IPS-18c (cell line): ENCODE measurements around the gene INSC.
"Not testable (repeated sequence)": the region's sequence is repeated elsewhere in the genome, so short reads cannot be mapped to it uniquely, and the experiment has no call there.

Experiments
- H3K4me3 ChIP-seq: 2 replicates; pipeline ENCODE4 v1.7.0; 2013; ENCODE audit warnings: low read depth, mild to moderate bottlenecking, low read length, moderate library complexity; ENCODE audit not compliant: insufficient read depth
- H3K9me3 ChIP-seq: one replicate; pipeline ENCODE4 v1.6.1; 2013; ENCODE audit warnings: mild to moderate bottlenecking, low read length, moderate library complexity; ENCODE audit not compliant: control insufficient read depth, insufficient read depth

Gene INSC

GRCh38 chr11:15114501-15115475, at the start of gene INSC:
Gene INSC, plus strand, starts transcription at chr11:15114923. Its CDS starts 34,252 bp downstream, at chr11:15149175.
- Histone ChIP-seq H3K4me3 (peak within 1 kb of the TSS; percentile 40), H3K9me3 (peaks cover 2% of the 10 kb centered on the region)

GRCh38 chr11:15069751-15070150, 45.0 kb upstream of the INSC start:
- H3K4me3 ChIP-seq, H3K9me3 ChIP-seq: not testable (repeated sequence)

- peaks cover 2% of the 10 kb centered on the region for H3K9me3 ChIP-seq
- H3K4me3 ChIP-seq, result no peak overlapping the region
Measured at GRCh38 chr11:15071556-15072255, 43.0 kb upstream of the INSC start.

GRCh38 chr11:15072551-15073143, 42.1 kb upstream of the INSC start:
- H3K9me3 ChIP-seq, result peaks cover 2% of the 10 kb centered on the region
- no peak overlapping the region for H3K4me3 ChIP-seq

- Histone ChIP-seq H3K9me3 (peaks cover 2% of the 10 kb centered on the region), H3K4me3 (peak within 1 kb of the TSS; percentile 63)
Measured at GRCh38 chr11:15073361-15074205, 41.1 kb upstream of the INSC start, which contains the start of gene CALCB. Gene CALCB, plus strand, starts transcription at chr11:15073593. Its CDS starts 1,126 bp downstream, at chr11:15074719.

GRCh38 chr11:15074206-15075161, 40.2 kb upstream of the INSC start:
- peak overlapping the region; percentile 63 for H3K4me3 ChIP-seq
- peaks cover 2% of the 10 kb centered on the region for H3K9me3 ChIP-seq

GRCh38 chr11:15075162-15075526, 39.6 kb upstream of the INSC start:
- no peak overlapping the region for H3K4me3 ChIP-seq
- no peaks in the 10 kb centered on the region for H3K9me3 ChIP-seq

GRCh38 chr11:15091175-15091574, 23.5 kb upstream of the INSC start:
- Histone ChIP-seq H3K4me3 (no peak overlapping the region), H3K9me3 (no peaks in the 10 kb centered on the region)

GRCh38 chr11:15091625-15092024, 23.1 kb upstream of the INSC start:
- no peak overlapping the region for H3K4me3 ChIP-seq
- no peaks in the 10 kb centered on the region for H3K9me3 ChIP-seq

- no peak overlapping the region for H3K4me3 ChIP-seq
- H3K9me3 ChIP-seq, result no peaks in the 10 kb centered on the region
Measured at GRCh38 chr11:15093432-15093831, 21.3 kb upstream of the INSC start.

GRCh38 chr11:15095736-15096228, 18.9 kb upstream of the INSC start:
- H3K9me3 ChIP-seq, result no peaks in the 10 kb centered on the region
- no peak overlapping the region for H3K4me3 ChIP-seq

GRCh38 chr11:15097411-15097810, 17.3 kb upstream of the INSC start:
- no peaks in the 10 kb centered on the region for H3K9me3 ChIP-seq

GRCh38 chr11:15099267-15099666, 15.5 kb upstream of the INSC start:
- Histone ChIP-seq H3K9me3 (no peaks in the 10 kb centered on the region), H3K4me3 (no peak overlapping the region)

More at GRCh38 chr11:15097411-15097810, 17.3 kb upstream of the INSC start:
- H3K4me3 ChIP-seq, result no peak overlapping the region

- H3K4me3 ChIP-seq, result no peak overlapping the region
- no peaks in the 10 kb centered on the region for H3K9me3 ChIP-seq
Measured at GRCh38 chr11:15101072-15101709, 13.5 kb upstream of the INSC start.

- Histone ChIP-seq H3K9me3 (no peaks in the 10 kb centered on the region), H3K4me3 (no peak overlapping the region)
Measured at GRCh38 chr11:15104166-15104565, 10.6 kb upstream of the INSC start.
